Loucy (cell line): ENCODE data around the gene SGSM2.
A peak's percentile ranks its signal among the peaks of the same experiment; 100 is the strongest.

Experiments used
- H2AFZ ChIP-seq: fragments of 200-600 bp; sonication (generic); 2 replicates; pipeline ENCODE4 v1.6.0; 2016; ENCODE audit warnings: antibody characterized with exemption, mild to moderate bottlenecking, low read length, moderate library complexity
- H3F3A ChIP-seq: fragments of 200-600 bp; 2 replicates; pipeline ENCODE4 v1.6.0; 2016; ENCODE audit warnings: antibody characterized with exemption, low read depth, mild to moderate bottlenecking
- H3K27me3 ChIP-seq: fragments of 200-600 bp; sonication (generic); 2 replicates; pipeline ENCODE4 v1.6.1; 2014; ENCODE audit warnings: low read length, mild to moderate bottlenecking; ENCODE audit not compliant: insufficient read depth, poor library complexity, severe bottlenecking
- H3K36me3 ChIP-seq: fragments of 200-600 bp; sonication (generic); 2 replicates; pipeline ENCODE4 v1.6.1; 2016; ENCODE audit warnings: low read length; ENCODE audit not compliant: insufficient read depth
- H3K4me1 ChIP-seq: fragments of 200-600 bp; sonication (generic); 2 replicates; pipeline ENCODE4 v1.5.1; 2014; ENCODE audit warnings: low read length, mild to moderate bottlenecking; ENCODE audit not compliant: insufficient read depth, poor library complexity, severe bottlenecking
- H3K4me2 ChIP-seq: fragments of 200-600 bp; sonication (generic); 2 replicates; pipeline ENCODE4 v1.6.0; 2014; ENCODE audit warnings: antibody characterized with exemption, low read length, low read depth, mild to moderate bottlenecking; ENCODE audit not compliant: poor library complexity, severe bottlenecking
- H3K4me3 ChIP-seq: fragments of 200-600 bp; sonication (generic); 2 replicates; pipeline ENCODE4 v1.5.1; 2014; ENCODE audit warnings: low read length, mild to moderate bottlenecking, mixed read lengths; ENCODE audit not compliant: poor library complexity, severe bottlenecking
- H3K79me2 ChIP-seq: fragments of 200-600 bp; sonication (generic); 2 replicates; pipeline ENCODE4 v1.6.1; 2014; ENCODE audit warnings: low read length; ENCODE audit not compliant: insufficient read depth
- H3K9ac ChIP-seq: fragments of 200-600 bp; sonication (generic); 2 replicates; pipeline ENCODE4 v1.6.0; 2014; ENCODE audit warnings: mild to moderate bottlenecking, low read depth, low read length, moderate library complexity; ENCODE audit not compliant: poor library complexity, severe bottlenecking
- H3K9me2 ChIP-seq: fragments of 200-600 bp; sonication (generic); replicated peaks from 2 replicates; pipeline ENCODE4 v1.6.1; 2016; ENCODE audit warnings: low read depth, low read length, mixed read lengths
- H3K9me3 ChIP-seq: fragments of 200-600 bp; sonication (generic); 2 replicates; pipeline ENCODE4 v1.6.1; 2014; ENCODE audit warnings: mild to moderate bottlenecking, antibody characterized with exemption, low read length, low read depth; ENCODE audit not compliant: insufficient read depth
- H4K20me1 ChIP-seq: fragments of 200-600 bp; sonication (generic); 2 replicates; pipeline ENCODE4 v1.6.0; 2014; ENCODE audit warnings: antibody characterized with exemption, low read length, mild to moderate bottlenecking; ENCODE audit not compliant: insufficient read depth, poor library complexity, severe bottlenecking
- CTCF ChIP-seq: fragments of 200-600 bp; sonication (generic); conservative IDR thresholded peaks from 2 replicates; pipeline ENCODE4 v1.5.1; 2014; ENCODE audit warnings: mild to moderate bottlenecking, antibody characterized with exemption, low read length
- EZH2phosphoT487 ChIP-seq: fragments of 200-600 bp; IDR thresholded peaks from 2 replicates; pipeline ENCODE4 v1.6.1; 2018; ENCODE audit warnings: antibody characterized with exemption, mild to moderate bottlenecking, moderate library complexity, borderline replicate concordance

Gene SGSM2

DNA sequence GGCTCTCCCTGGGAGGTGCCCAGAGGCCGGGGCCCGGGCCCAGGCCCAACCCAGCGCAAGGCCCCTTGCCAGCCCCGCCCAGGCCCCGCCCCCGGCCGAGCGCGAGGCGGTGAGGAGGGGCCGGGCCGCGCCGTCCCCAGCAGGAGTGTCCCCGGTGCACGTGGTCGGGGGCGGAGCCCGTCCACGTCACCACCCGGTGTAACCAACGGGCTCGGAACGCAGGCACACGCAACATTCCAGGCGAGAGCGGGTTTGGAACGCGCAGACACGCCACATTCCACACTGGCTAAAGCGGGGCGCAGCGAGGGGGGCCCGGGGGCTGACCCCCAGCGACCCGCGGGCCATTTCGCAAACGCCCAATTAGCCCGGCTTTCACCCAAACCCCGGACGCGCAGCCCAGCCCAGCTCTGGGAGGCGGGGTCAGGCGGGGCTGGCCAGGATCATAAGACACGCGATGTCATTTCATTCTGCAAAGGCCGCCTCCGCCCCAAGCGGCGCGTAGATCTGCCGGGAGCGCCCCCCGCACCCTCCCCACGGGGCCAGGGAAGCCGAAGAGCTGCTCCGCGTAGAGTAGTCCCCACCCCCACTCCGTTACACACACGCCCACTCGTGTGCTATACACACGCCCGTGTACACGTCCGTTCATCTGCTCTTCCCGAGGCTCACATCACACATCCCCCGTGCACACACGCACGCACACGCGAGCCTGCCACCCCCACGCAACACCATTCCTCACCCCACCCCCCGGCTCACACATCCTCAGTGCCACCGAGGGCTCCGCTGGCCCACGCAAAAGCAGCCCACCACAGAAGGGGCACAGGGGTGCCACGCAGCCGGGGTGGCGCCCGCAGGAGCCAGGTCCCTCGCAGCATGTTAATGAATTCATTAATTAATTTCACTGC lies 62.5 kb downstream of the SGSM2 start:
- TF ChIP-seq CTCF (no peak), EZH2phosphoT487 (no peak)
- Histone ChIP-seq H3K4me3 (peak overlapping the region; percentile 99), H3F3A (no peaks in the 10 kb centered on the region), H3K36me3 (no peaks in the 10 kb centered on the region), H3K79me2 (peaks cover 49% of the 10 kb centered on the region), H3K27me3 (no peaks in the 10 kb centered on the region), H3K9me2 (no peaks in the 10 kb centered on the region), H3K9ac (peak overlapping the region; percentile 97), H3K4me2 (peak overlapping the region; percentile 100), H4K20me1 (peaks cover 49% of the 10 kb centered on the region), H3K4me1 (peaks cover 51% of the 10 kb centered on the region), H2AFZ (peak overlapping the region; percentile 83), H3K9me3 (no peaks in the 10 kb centered on the region)

- no peaks in the 10 kb centered on the region for H3K9me2 ChIP-seq
- H3K79me2 ChIP-seq: peaks cover 43% of the 10 kb centered on the region
- H4K20me1 ChIP-seq: peaks cover 43% of the 10 kb centered on the region
- no peaks in the 10 kb centered on the region for H3F3A ChIP-seq
- no peaks in the 10 kb centered on the region for H3K9me3 ChIP-seq
- no peaks in the 10 kb centered on the region for H3K36me3 ChIP-seq
- peaks cover 51% of the 10 kb centered on the region for H3K4me1 ChIP-seq
- TF ChIP-seq EZH2phosphoT487 (no peak), CTCF (no peak)
- peak overlapping the region; percentile 99 for H3K4me3 ChIP-seq
- peak overlapping the region; percentile 91 for H3K9ac ChIP-seq
- peak overlapping the region; percentile 80 for H2AFZ ChIP-seq
- H3K27me3 ChIP-seq: no peaks in the 10 kb centered on the region
- H3K4me2 ChIP-seq: peak overlapping the region; percentile 100
Measured at GRCh38 chr17:2400474-2400866, 63.2 kb downstream of the SGSM2 start.

DNA sequence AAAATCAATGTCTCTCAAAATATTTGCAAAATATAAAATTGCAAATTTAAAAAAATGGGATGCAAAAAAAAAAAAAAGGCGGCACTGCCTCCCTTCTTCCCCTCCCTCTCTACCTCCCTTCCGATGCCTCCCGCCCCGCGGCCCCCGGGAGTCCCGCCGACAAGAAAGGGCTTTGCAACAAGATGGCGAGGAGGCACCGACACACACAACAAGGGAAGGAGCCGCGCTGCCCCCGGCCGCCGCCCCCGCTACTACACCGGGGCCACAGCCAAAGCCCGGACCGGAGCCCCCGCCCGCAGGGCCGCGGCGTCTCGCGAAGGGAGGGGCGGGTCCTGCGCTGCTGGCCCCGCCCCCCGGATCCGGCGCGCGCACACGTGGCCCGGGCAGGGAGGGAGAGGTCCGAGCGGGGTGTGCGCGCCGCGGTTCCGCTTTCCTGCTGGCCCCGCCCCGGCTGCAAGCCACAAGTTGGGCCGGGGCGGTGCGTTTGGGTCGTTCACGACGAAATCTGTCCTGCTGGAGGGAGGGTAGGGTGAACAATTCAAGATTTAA lies 63.6 kb downstream of the SGSM2 start, which contains the start of gene MNT:
MNT (minus strand) TSS at position 184 of the 549 bp plus-strand sequence. CDS start 348 bp downstream, outside the sequence.
- peak within 1 kb of the TSS; percentile 83 for H2AFZ ChIP-seq
- H3F3A ChIP-seq: no peaks in the 10 kb centered on the region
- peak within 1 kb of the TSS; percentile 99 for H3K4me3 ChIP-seq

More for the DNA sequence above, 63.6 kb downstream of the SGSM2 start, which contains the start of gene MNT:
- H4K20me1 ChIP-seq: peaks cover 38% of the 10 kb centered on the region
- no peaks in the 10 kb centered on the region for H3K9me2 ChIP-seq
- H3K27me3 ChIP-seq: no peaks in the 10 kb centered on the region
- no peaks in the 10 kb centered on the region for H3K9me3 ChIP-seq
- H3K4me2 ChIP-seq: peak within 1 kb of the TSS; percentile 100
- TF ChIP-seq CTCF (no peak), EZH2phosphoT487 (no peak)
- H3K4me1 ChIP-seq: peaks cover 46% of the 10 kb centered on the region
- no peaks in the 10 kb centered on the region for H3K36me3 ChIP-seq
- H3K9ac ChIP-seq: peak within 1 kb of the TSS; percentile 91
- peaks cover 38% of the 10 kb centered on the region for H3K79me2 ChIP-seq
